GM12872 (cell line): ENCODE measurements around the gene DGKB.

Experiments used
- TF ChIP-seq, protein P1 (sequence below): IDR thresholded peaks from 3 replicates; pipeline ENCODE4 v1.5.1; 2011; ENCODE audit warnings: low read depth, mild to moderate bottlenecking, low read length, moderate library complexity; ENCODE audit not compliant: insufficient read depth

DGKB gene

DNA sequence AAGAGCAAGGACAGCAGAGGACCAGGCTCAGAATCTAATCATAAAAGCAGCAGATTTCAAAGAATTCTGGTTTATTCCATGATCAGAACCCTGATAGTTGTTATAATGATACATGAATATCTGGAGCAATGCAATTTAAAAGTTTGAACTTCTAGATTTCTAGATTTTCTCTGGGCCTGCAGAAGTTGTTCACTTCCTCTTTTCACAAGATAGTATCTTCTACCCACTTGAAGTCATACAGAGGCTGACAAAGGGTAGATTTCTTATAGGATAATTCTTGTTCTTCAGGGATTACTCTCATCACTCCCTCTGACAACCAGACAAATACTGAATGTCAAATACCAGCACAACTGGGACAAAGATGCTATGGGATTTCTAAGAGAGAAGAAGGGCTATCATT, 593.1 kb downstream of the DGKB start:
- TF ChIP-seq, protein P1, sequence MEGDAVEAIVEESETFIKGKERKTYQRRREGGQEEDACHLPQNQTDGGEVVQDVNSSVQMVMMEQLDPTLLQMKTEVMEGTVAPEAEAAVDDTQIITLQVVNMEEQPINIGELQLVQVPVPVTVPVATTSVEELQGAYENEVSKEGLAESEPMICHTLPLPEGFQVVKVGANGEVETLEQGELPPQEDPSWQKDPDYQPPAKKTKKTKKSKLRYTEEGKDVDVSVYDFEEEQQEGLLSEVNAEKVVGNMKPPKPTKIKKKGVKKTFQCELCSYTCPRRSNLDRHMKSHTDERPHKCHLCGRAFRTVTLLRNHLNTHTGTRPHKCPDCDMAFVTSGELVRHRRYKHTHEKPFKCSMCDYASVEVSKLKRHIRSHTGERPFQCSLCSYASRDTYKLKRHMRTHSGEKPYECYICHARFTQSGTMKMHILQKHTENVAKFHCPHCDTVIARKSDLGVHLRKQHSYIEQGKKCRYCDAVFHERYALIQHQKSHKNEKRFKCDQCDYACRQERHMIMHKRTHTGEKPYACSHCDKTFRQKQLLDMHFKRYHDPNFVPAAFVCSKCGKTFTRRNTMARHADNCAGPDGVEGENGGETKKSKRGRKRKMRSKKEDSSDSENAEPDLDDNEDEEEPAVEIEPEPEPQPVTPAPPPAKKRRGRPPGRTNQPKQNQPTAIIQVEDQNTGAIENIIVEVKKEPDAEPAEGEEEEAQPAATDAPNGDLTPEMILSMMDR = no peak

DNA sequence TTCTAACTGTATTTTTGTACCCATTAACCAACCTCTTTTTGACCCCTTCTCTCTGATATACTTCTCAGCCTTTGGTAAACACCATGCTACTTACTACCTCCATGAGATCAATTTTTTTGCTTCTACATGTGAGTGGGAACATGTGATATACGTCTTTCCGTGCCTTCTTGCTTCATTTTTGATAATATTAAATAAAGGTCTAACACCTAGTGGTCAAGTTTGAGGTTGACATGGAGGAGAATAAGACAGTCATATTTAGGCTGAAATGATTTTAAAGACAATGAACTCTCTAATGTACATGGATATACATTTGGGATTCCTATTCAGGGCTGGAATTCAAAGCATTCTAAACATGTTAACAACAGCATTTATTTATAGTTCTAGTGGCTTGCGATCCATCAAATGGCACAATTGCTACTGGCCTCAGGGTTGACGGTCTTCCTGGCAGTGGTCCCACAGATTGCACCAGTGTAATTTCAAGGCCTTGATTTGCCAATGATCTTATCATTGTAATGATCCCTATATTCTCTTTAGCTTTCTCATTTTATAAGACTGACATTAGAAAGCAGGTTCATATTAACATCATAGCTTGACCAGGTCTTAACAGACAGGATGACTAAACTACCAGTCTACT, 597.2 kb downstream of the DGKB start:
- TF ChIP-seq, protein P1 = no peak

DNA sequence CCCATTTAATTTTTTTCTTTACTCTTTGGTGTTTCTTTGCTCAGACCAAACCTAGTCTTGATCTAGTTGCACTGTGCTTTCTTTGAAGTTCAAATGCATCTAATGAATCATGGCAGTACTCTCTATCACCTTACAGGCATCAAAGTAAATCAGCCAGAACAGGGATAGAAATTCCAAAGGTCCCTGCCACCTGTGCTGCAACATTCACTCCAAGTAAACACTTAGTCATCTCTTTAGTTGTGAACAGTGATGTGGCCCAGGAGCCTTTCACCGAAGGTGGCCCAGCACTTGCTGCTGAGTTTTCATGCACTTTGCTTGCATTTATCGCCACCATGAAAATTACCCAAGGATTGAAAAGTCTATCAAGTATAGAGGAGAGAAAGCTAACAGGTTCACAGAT, 599.0 kb downstream of the DGKB start:
- TF ChIP-seq, protein P1 = no peak

DNA sequence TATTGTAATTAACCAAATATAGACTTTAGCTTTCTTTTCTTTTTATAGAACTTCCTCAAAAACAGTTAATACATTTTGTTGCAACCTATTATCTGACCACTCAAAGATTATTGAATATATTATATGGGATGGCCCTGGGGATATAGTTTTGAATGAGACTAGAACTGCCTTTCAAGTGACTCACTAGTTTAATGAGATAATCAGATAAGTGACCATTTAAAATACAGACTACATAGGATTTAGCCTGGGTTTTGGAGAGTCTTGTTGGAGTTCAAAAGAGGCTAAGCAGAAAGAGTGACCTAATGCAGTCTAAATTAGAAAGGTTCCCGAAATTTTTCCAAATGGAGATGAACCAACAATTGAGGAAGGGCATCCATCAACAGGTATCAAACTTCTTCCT, 607.9 kb downstream of the DGKB start:
- TF ChIP-seq, protein P1 = no peak

DNA sequence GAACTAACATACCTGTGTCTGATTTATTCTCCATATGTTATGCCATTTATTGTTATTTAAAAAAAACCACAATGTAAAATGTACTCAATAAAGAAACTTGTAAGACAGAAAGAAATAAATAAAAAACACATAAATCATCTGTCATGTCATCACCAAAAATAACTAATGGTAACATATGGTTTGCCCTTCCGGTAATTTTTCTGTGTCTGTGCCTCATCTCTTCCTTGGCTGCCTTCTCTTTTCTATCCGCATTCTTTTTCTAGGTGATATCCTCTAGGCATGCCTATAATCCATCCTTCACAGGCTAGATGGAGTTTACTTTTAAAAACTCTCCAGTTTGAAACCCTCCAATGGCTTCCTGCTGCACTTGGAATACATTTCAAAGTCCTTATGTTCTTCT, 609.1 kb downstream of the DGKB start:
- TF ChIP-seq, protein P1 = no peak

DNA sequence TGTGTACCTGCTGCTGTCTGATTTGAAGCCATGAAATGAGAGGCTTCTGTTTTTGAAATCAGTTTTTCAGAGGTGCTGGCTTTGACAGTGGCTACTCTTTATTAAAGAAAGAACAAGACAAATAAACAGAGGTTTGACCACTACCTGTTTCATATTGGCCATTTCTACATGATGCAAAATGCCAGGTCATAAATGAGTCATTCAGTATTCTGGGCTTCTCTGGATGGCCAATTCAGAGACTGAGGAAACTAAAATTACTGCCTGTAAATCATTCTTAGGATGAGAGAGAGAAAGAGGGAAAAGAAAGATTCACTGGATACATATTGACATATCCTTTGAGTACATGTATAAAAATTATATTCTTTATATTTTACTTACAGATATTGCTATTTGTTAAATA, 609.8 kb downstream of the DGKB start:
- TF ChIP-seq, protein P1 = no peak

DNA sequence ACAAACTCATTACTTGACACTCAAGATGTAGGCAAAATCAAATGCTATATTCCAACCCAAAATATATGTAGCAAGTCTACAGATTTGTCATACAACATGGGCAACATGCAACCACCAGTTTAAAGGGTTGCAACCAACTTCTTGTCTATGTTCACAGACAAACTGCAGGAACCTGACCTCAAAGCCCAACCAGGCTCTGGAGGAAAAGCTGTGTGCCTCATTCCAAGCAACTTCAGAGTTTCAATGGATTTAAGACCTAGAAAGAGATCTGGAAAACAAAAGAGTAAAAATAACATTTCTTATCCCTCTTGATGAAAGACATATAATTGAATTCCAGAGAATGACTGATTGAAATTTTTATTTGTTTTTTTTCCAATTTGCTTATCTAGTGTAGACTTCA, 612.6 kb downstream of the DGKB start:
- TF ChIP-seq, protein P1 = no peak
